Activated T-helper 17 cell treated with anti-CD3 and anti-CD28 coated beads, Interleukin-2, amount 50 U/mL, for 72 hours (primary cell): Measurements from ENCODE around the gene MTRF1. TPM values are rescaled to one million over a fixed set of nuclear protein-coding genes. Genes with fewer than 3 reads are reported as not detected.
"Not testable (repeated sequence)": the region's sequence is repeated elsewhere in the genome, so short reads cannot be mapped to it uniquely, and the experiment has no call there.

Experiments used
- ATAC-seq: fragments of 150-1000 bp; cut with Tn5 transposase; replicated peaks from 2 replicates; pipeline ENCODE4 v1.10.0; 2021; ENCODE audit warnings: mild to moderate bottlenecking, moderate library complexity
- H3K27ac Mint-ChIP-seq: one replicate; pipeline ENCODE4 v1.8.0; 2022; ENCODE audit warnings: mixed read lengths
- H3K27me3 Mint-ChIP-seq: one replicate; pipeline ENCODE4 v1.8.0; 2022; ENCODE audit warnings: mixed read lengths
- H3K36me3 Mint-ChIP-seq: one replicate; pipeline ENCODE4 v1.8.0; 2022; ENCODE audit warnings: low read depth, mild to moderate bottlenecking, mixed read lengths
- H3K4me1 Mint-ChIP-seq: one replicate; pipeline ENCODE4 v1.8.0; 2022; ENCODE audit warnings: mixed read lengths
- H3K4me3 Mint-ChIP-seq: one replicate; pipeline ENCODE4 v1.8.0; 2022; ENCODE audit warnings: mild to moderate bottlenecking, mixed read lengths
- H3K9me3 Mint-ChIP-seq: one replicate; pipeline ENCODE4 v1.8.0; 2022; ENCODE audit warnings: mixed read lengths
- total RNA-seq, 2 donors: library from RNA; stranded (reverse); gene quantifications; one replicate each; pipeline ENCODE4 v1.2.3, GENCODE V29; 2022

MTRF1 gene
- total RNA-seq, 2 donors from 2014 or later = 32.5 to 39.4 TPM

DNA sequence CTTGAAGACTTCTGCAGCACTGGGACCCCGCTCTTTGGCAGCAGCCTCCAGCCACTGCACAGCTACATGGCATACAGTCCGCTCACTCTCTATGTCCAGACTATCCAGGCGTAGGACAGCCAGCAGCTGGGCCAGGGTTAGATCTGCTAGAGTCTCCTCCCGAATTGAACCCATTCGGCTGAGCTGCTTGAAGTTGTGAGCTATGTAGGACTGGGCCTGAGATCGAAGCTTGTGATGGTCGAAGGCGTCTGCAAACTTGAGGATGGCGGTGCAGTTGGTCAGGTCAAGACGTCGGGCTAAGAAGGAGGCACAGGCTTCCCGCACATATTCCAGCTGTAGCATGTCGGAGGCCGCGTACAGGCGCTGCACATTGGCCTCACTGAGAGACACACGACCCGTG is 69.9 kb downstream of the MTRF1 start:
- no peak for ATAC-seq
- H3K27ac Mint-ChIP-seq = peak overlapping the region; percentile 95
- H3K36me3 Mint-ChIP-seq = peaks cover 5% of the 10 kb centered on the region
- H3K9me3 Mint-ChIP-seq = no peaks in the 10 kb centered on the region
- H3K4me1 Mint-ChIP-seq = peaks cover 30% of the 10 kb centered on the region
- H3K27me3 Mint-ChIP-seq = no peaks in the 10 kb centered on the region
- peak overlapping the region; percentile 91 for H3K4me3 Mint-ChIP-seq

GRCh38 chr13:41188584-41188983 is 74.8 kb downstream of the MTRF1 start:
- Mint-ChIP-seq H3K27ac (no peak overlapping the region), H3K4me3 (no peak overlapping the region), H3K36me3 (no peaks in the 10 kb centered on the region), H3K4me1 (peaks cover 23% of the 10 kb centered on the region), H3K9me3 (no peaks in the 10 kb centered on the region), H3K27me3 (no peaks in the 10 kb centered on the region)
- no peak for ATAC-seq

- ATAC-seq = no peak
- H3K36me3 Mint-ChIP-seq = no peaks in the 10 kb centered on the region
- no peaks in the 10 kb centered on the region for H3K27me3 Mint-ChIP-seq
- H3K27ac Mint-ChIP-seq = peak overlapping the region; percentile 14
- no peaks in the 10 kb centered on the region for H3K9me3 Mint-ChIP-seq
- no peak overlapping the region for H3K4me3 Mint-ChIP-seq
- H3K4me1 Mint-ChIP-seq = peaks cover 11% of the 10 kb centered on the region
Measured at GRCh38 chr13:41186481-41186880, 76.9 kb downstream of the MTRF1 start.

GRCh38 chr13:41182231-41182630 is 81.1 kb downstream of the MTRF1 start:
- no peak overlapping the region for H3K27ac Mint-ChIP-seq
- peaks cover 12% of the 10 kb centered on the region for H3K4me1 Mint-ChIP-seq
- no peaks in the 10 kb centered on the region for H3K36me3 Mint-ChIP-seq
- H3K27me3 Mint-ChIP-seq = no peaks in the 10 kb centered on the region
- H3K9me3 Mint-ChIP-seq = no peaks in the 10 kb centered on the region
- no peak for ATAC-seq
- H3K4me3 Mint-ChIP-seq = no peak overlapping the region

- H3K27ac Mint-ChIP-seq = peak overlapping the region; percentile 87
- no peaks in the 10 kb centered on the region for H3K36me3 Mint-ChIP-seq
- peak overlapping the region; percentile 58 for H3K4me3 Mint-ChIP-seq
- H3K27me3 Mint-ChIP-seq = no peaks in the 10 kb centered on the region
- H3K4me1 Mint-ChIP-seq = peaks cover 12% of the 10 kb centered on the region
- peaks cover 5% of the 10 kb centered on the region for H3K9me3 Mint-ChIP-seq
- peak; percentile 87 for ATAC-seq
Measured at GRCh38 chr13:41179593-41180250, 83.7 kb downstream of the MTRF1 start.

DNA sequence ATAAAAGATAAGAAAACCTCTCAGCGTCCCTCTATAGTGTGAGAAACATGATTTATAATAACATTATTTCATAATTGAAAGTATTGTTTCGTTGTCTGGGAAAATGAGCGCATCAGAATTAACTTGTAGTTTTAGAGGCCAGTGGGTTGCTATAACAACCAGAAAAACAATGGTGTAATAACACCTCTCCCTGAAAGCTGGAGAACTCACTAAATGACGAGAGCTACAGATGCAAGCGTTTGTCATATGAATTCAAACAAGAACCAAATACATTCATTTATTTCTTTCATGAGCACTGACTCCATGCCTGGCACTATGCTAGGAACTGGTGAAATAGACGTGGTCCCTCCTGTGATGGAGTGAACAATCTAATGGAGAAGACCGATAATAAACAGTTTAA is 85.3 kb downstream of the MTRF1 start:
- H3K36me3 Mint-ChIP-seq = no peaks in the 10 kb centered on the region
- peaks cover 12% of the 10 kb centered on the region for H3K4me1 Mint-ChIP-seq
- no peak overlapping the region for H3K4me3 Mint-ChIP-seq
- peak; percentile 63 for ATAC-seq
- no peaks in the 10 kb centered on the region for H3K27me3 Mint-ChIP-seq
- peak overlapping the region; percentile 78 for H3K27ac Mint-ChIP-seq
- H3K9me3 Mint-ChIP-seq = peaks cover 8% of the 10 kb centered on the region

DNA sequence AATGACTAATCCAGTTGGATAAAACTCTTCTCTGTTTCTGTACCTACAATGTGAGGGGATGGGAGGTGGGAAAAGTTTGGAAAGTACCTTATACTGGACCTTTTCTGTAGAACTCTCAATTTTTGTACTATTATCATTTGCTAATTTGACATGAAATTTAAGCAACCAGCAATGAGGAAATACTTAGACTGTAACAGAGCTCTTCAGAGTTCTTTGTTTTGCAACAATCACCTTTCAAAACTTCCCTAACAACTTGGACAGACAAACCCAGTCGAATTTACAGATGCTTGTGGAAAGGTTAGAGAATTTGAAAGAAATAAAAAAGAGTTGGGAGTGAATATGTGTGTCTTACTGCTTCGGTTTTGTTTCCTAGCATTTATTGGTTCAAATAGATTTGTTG is 85.8 kb downstream of the MTRF1 start:
- H3K27ac Mint-ChIP-seq = peak overlapping the region; percentile 78
- H3K9me3 Mint-ChIP-seq = peaks cover 8% of the 10 kb centered on the region
- H3K27me3 Mint-ChIP-seq = no peaks in the 10 kb centered on the region
- H3K36me3 Mint-ChIP-seq = no peaks in the 10 kb centered on the region
- peaks cover 12% of the 10 kb centered on the region for H3K4me1 Mint-ChIP-seq
- no peak for ATAC-seq
- H3K4me3 Mint-ChIP-seq = no peak overlapping the region

GRCh38 chr13:41175576-41175975 is 87.8 kb downstream of the MTRF1 start:
- not testable (repeated sequence) for H3K36me3 Mint-ChIP-seq, ATAC-seq, H3K4me3 Mint-ChIP-seq, H3K27ac Mint-ChIP-seq, H3K27me3 Mint-ChIP-seq, H3K9me3 Mint-ChIP-seq
- H3K4me1 Mint-ChIP-seq = peaks cover 12% of the 10 kb centered on the region

Other genes with a start within 250 kb of the MTRF1 start
- gene ELF1, start 244.3 kb downstream of the MTRF1 start, total RNA-seq = 10 to 100 TPM; 76.0 to 80.1 TPM
- 10 to 100 TPM in 1 of 2 donors, 1 to 10 TPM in 1; 9.7 to 10.6 TPM for gene WBP4, start 202.1 kb downstream of the MTRF1 start, total RNA-seq
- 1 to 10 TPM; 3.4 to 5.5 TPM for gene KBTBD6, start 130.8 kb downstream of the MTRF1 start, total RNA-seq
- 1 to 10 TPM; 4.7 to 5.8 TPM for gene KBTBD7, start 69.0 kb downstream of the MTRF1 start, total RNA-seq
- 10 to 100 TPM; 16.0 to 29.9 TPM for gene NAA16, start 47.7 kb upstream of the MTRF1 start, total RNA-seq
- 100 to 1,000 TPM in 1 of 2 donors, 10 to 100 TPM in 1; 57.0 to 163 TPM for gene RGCC, start 194.0 kb upstream of the MTRF1 start, total RNA-seq